Endodermal cell (in vitro differentiated cells): ENCODE data around the gene CROCC. TPM values are rescaled to one million over a fixed set of nuclear protein-coding genes. Genes with fewer than 3 reads are reported as not detected.
"Not testable (repeated sequence)": the region's sequence is repeated elsewhere in the genome, so short reads cannot be mapped to it uniquely, and the experiment has no call there.

Experiments
- DNase-seq: peaks from one replicate; pipeline ENCODE4 v3.0.0-alpha.2; 2017
- H3K27ac ChIP-seq: 2 replicates; pipeline ENCODE4 v1.5.1; 2013; ENCODE audit warnings: mild to moderate bottlenecking, low read depth, low read length, moderate library complexity
- H3K27me3 ChIP-seq: 2 replicates; pipeline ENCODE4 v1.6.1; 2013; ENCODE audit warnings: mild to moderate bottlenecking, low read length, moderate library complexity; ENCODE audit not compliant: insufficient read depth, control insufficient read depth, poor library complexity, severe bottlenecking
- H3K36me3 ChIP-seq: 2 replicates; pipeline ENCODE4 v1.7.0; 2013; ENCODE audit warnings: mild to moderate bottlenecking, low read length, moderate library complexity; ENCODE audit not compliant: control insufficient read depth, insufficient read depth
- H3K4me1 ChIP-seq: one replicate; pipeline ENCODE4 v1.7.0; 2013; ENCODE audit warnings: low read length; ENCODE audit not compliant: control insufficient read depth, insufficient read depth
- H3K4me3 ChIP-seq: 2 replicates; pipeline ENCODE4 v1.5.1; 2013; ENCODE audit warnings: mild to moderate bottlenecking, low read length, moderate library complexity
- H3K9ac ChIP-seq: 2 replicates; pipeline ENCODE4 v1.6.1; 2013; ENCODE audit warnings: mild to moderate bottlenecking, low read length, moderate library complexity; ENCODE audit not compliant: poor library complexity, severe bottlenecking; ENCODE audit errors: extremely low read depth
- H3K9me3 ChIP-seq: 2 replicates; pipeline ENCODE4 v1.6.1; 2013; ENCODE audit warnings: mild to moderate bottlenecking, low read length, moderate library complexity; ENCODE audit not compliant: control insufficient read depth
- H3K27ac Mint-ChIP-seq: 2 replicates; pipeline ENCODE4 v1.8.0; 2020; ENCODE audit warnings: mixed read lengths
- H3K27me3 Mint-ChIP-seq: 2 replicates; pipeline ENCODE4 v1.8.0; 2021; ENCODE audit warnings: mild to moderate bottlenecking, mixed read lengths; ENCODE audit not compliant: insufficient read depth
- H3K36me3 Mint-ChIP-seq: 2 replicates; pipeline ENCODE4 v1.8.0; 2020; ENCODE audit warnings: low read depth, mixed read lengths
- H3K4me1 Mint-ChIP-seq: 2 replicates; pipeline ENCODE4 v1.8.0; 2020; ENCODE audit warnings: mixed read lengths
- H3K4me3 Mint-ChIP-seq: 2 replicates; pipeline ENCODE4 v1.8.0; 2020; ENCODE audit warnings: mild to moderate bottlenecking, moderate library complexity, mixed read lengths
- H3K9me3 Mint-ChIP-seq: 2 replicates; pipeline ENCODE4 v1.8.0; 2020; ENCODE audit warnings: mild to moderate bottlenecking, mixed read lengths
- CTCF ChIP-seq: fragments of 200-600 bp; sonication (generic); conservative IDR thresholded peaks from 2 replicates; pipeline ENCODE4 v1.5.0; 2021; ENCODE audit warnings: antibody characterized with exemption, mild to moderate bottlenecking
- WGBS, 2 experiments: methylation state at CpG; one replicate each; pipeline versions ENCODE4 v1.1.5 to v1.1.7; 2013; ENCODE audit warnings: missing lambda C conversion rate in 2 of 2, mixed read lengths in 1 of 2; ENCODE audit not compliant: insufficient coverage in 1 of 2, insufficient read length in 1 of 2; 5-methylcytosine and 5-hydroxymethylcytosine counted together
- long read RNA-seq, 4 experiments: library from polyadenylated mRNA in 2 of 4; library from RNA in 1 of 4; library from capped mRNA in 1 of 4; stranded (forward) in 3 of 4; unstranded in 1 of 4; transcript quantifications; one replicate each; pipeline ENCODE4 v2.0.0, GENCODE V29; 2020 to 2021; ENCODE audit warnings: inconsistent platforms in 1 of 4
- polyA plus RNA-seq, 2 experiments: library from polyadenylated mRNA; stranded (reverse); fragments of 50-300 nt; gene quantifications; one replicate each; pipeline ENCODE4 v1.2.3, GENCODE V29; 2013
- total RNA-seq, 2 donors: library from RNA; stranded (reverse); fragmentation: NEBNext Ultra II Directional in 1 of 2; extraction: Animal tissue kit (Norgen Biotek cat#: 25700) in 1 of 2; gene quantifications; 2 replicates in 1 of 2; 3 replicates in 1 of 2; pipeline ENCODE4 v1.2.1, GENCODE V29; 2021

The CROCC gene
- total RNA-seq: 10 to 100 TPM; 58.4 to 61.8 TPM
- 38.9 TPM for polyA plus RNA-seq (2013, experiment 1 of 2)
- polyA plus RNA-seq (2013, experiment 2 of 2): 33.9 TPM
- long read RNA-seq, experiment 1, partial matches to known transcripts: 6 of 13 reads
- long read RNA-seq, experiment 1, other reads (novel, unspliced or antisense): 7 of 13 reads
- long read RNA-seq, experiment 2, full-length matches to known transcripts: 3 of 63 reads
- long read RNA-seq, experiment 2, partial matches to known transcripts: 37 of 63 reads
- long read RNA-seq, experiment 2, other reads (novel, unspliced or antisense): 23 of 63 reads
- long read RNA-seq, experiment 3, partial matches to known transcripts: 5 of 7 reads
- long read RNA-seq, experiment 3, other reads (novel, unspliced or antisense): 2 of 7 reads
- long read RNA-seq, experiment 4, partial matches to known transcripts: 1 of 3 reads
- long read RNA-seq, experiment 4, other reads (novel, unspliced or antisense): 2 of 3 reads

GRCh38 chr1:16921391-16922185 lies at the start of gene CROCC:
CROCC (plus strand) TSS chr1:16921931; CDS start chr1:16922019, 88 bp downstream.
- Histone ChIP-seq H3K4me3 (peak within 1 kb of the TSS; percentile 76), H3K9me3 (no peaks in the 10 kb centered on the region), H3K9ac (no peak within 1 kb of the TSS), H3K27me3 (no peaks in the 10 kb centered on the region), H3K4me1 (peaks cover 7% of the 10 kb centered on the region), H3K27ac (no peak within 1 kb of the TSS), H3K36me3 (no peaks in the 10 kb centered on the region)
- DNase-seq: peak; percentile 98
- TF ChIP-seq CTCF: no peak
- H3K27me3 Mint-ChIP-seq: no peaks in the 10 kb centered on the region
- no peaks in the 10 kb centered on the region for H3K36me3 Mint-ChIP-seq
- peak within 1 kb of the TSS; percentile 64 for H3K4me3 Mint-ChIP-seq
- H3K4me1 Mint-ChIP-seq: peaks cover 8% of the 10 kb centered on the region
- 19 to 21% methylated on average over 14 to 17 of the region's 17 CpGs for WGBS, 2 experiments
- H3K9me3 Mint-ChIP-seq: no peaks in the 10 kb centered on the region
- H3K27ac Mint-ChIP-seq: peak within 1 kb of the TSS; percentile 72

- H3K27ac Mint-ChIP-seq: peak overlapping the region; percentile 36
- not testable (repeated sequence) for H3K9me3 Mint-ChIP-seq
These were observed 49.3 kb upstream of the CROCC start for GRCh38 chr1:16872152-16873075.

GRCh38 chr1:16873076-16873879 lies 48.5 kb upstream of the CROCC start:
- H3K27ac Mint-ChIP-seq, H3K36me3 Mint-ChIP-seq, H3K9ac ChIP-seq, H3K9me3 Mint-ChIP-seq, H3K4me1 Mint-ChIP-seq, H3K4me1 ChIP-seq, H3K9me3 ChIP-seq, H3K36me3 ChIP-seq, H3K27ac ChIP-seq: not testable (repeated sequence)
- Mint-ChIP-seq H3K27me3 (peaks cover 32% of the 10 kb centered on the region), H3K4me3 (peak overlapping the region; percentile 76)
- DNase-seq: peak; percentile 86
- peaks cover 20% of the 10 kb centered on the region for H3K27me3 ChIP-seq
- 10 to 53% methylated on average over 5 to 32 of the region's 52 CpGs for WGBS, 2 experiments
- H3K4me3 ChIP-seq: peak overlapping the region; percentile 78

More at GRCh38 chr1:16872152-16873075, 49.3 kb upstream of the CROCC start:
- Histone ChIP-seq H3K27me3 (peaks cover 20% of the 10 kb centered on the region), H3K4me3 (peak overlapping the region; percentile 78)
- Mint-ChIP-seq H3K27me3 (peaks cover 32% of the 10 kb centered on the region), H3K4me3 (peak overlapping the region; percentile 76)
- H3K9me3 ChIP-seq, H3K27ac ChIP-seq, H3K9ac ChIP-seq, H3K4me1 ChIP-seq, H3K36me3 ChIP-seq, H3K4me1 Mint-ChIP-seq, H3K36me3 Mint-ChIP-seq: not testable (repeated sequence)
- DNase-seq: peak; percentile 94
- 2 to 4% methylated on average over 8 to 50 of the region's 66 CpGs for WGBS, 2 experiments
